HG02852 (cell line): ENCODE measurements around the gene NTM.

Source experiments
- ATAC-seq: cut with Tn5 transposase; IDR thresholded peaks from one replicate; pipeline ENCODE4 v1.9.1; 2021; ENCODE audit warnings: mild to moderate bottlenecking, moderate library complexity; ENCODE audit not compliant: unreplicated experiment

The NTM gene

GRCh38 chr11:132142554-132142953, 772.1 kb downstream of the NTM start:
- no peak for ATAC-seq

GRCh38 chr11:132147464-132147863, 777.0 kb downstream of the NTM start:
- no peak for ATAC-seq

GRCh38 chr11:132154781-132155180, 784.4 kb downstream of the NTM start:
- ATAC-seq, result no peak

GRCh38 chr11:132158091-132158490, 787.7 kb downstream of the NTM start:
- no peak for ATAC-seq

- ATAC-seq, result no peak
These were observed 788.3 kb downstream of the NTM start for GRCh38 chr11:132158696-132159095.

GRCh38 chr11:132161403-132162078, 791.1 kb downstream of the NTM start:
- no peak for ATAC-seq

GRCh38 chr11:132168344-132168981, 798.0 kb downstream of the NTM start:
- ATAC-seq, result no peak

- no peak for ATAC-seq
These were observed 800.6 kb downstream of the NTM start for GRCh38 chr11:132171031-132171430.

GRCh38 chr11:132174362-132175255, 804.2 kb downstream of the NTM start:
- ATAC-seq, result no peak

GRCh38 chr11:132177106-132177505, 806.7 kb downstream of the NTM start:
- ATAC-seq, result no peak

- ATAC-seq, result no peak
These were observed 813.7 kb downstream of the NTM start for GRCh38 chr11:132184079-132184478.

GRCh38 chr11:132185726-132186592, 815.5 kb downstream of the NTM start:
- ATAC-seq, result no peak

GRCh38 chr11:132186699-132187098, 816.3 kb downstream of the NTM start:
- no peak for ATAC-seq

- ATAC-seq, result no peak
These were observed 817.0 kb downstream of the NTM start for GRCh38 chr11:132187386-132187785.

GRCh38 chr11:132187814-132188213, 817.4 kb downstream of the NTM start:
- no peak for ATAC-seq

- no peak for ATAC-seq
These were observed 826.5 kb downstream of the NTM start for GRCh38 chr11:132196928-132197327.

GRCh38 chr11:132200353-132200936, 830.0 kb downstream of the NTM start:
- ATAC-seq, result no peak

- ATAC-seq, result no peak
These were observed 832.2 kb downstream of the NTM start for GRCh38 chr11:132202621-132203020.

- ATAC-seq, result no peak
These were observed 834.6 kb downstream of the NTM start for GRCh38 chr11:132205006-132205405.

GRCh38 chr11:132205496-132205895, 835.1 kb downstream of the NTM start:
- ATAC-seq, result no peak
